22Rv1 (cell line): ENCODE data around the gene PODXL.

Experiments
- CTCF ChIP-seq: fragments of 450-650 bp; IDR thresholded peaks from 2 replicates; pipeline ENCODE4 v1.5.1; 2017; ENCODE audit warnings: mild to moderate bottlenecking
- ZFX ChIP-seq: fragments of 450-650 bp; IDR thresholded peaks from 2 replicates; pipeline ENCODE4 v1.6.1; 2017; ENCODE audit warnings: antibody characterized with exemption, borderline replicate concordance

- TF ChIP-seq CTCF (no peak), ZFX (no peak)
Measured at GRCh38 chr7:131556909-131557651, 652 bp upstream of the PODXL start.
